Measurements from ENCODE around the gene SMIM5. TPM values are rescaled to one million over a fixed set of nuclear protein-coding genes. Genes with fewer than 3 reads are reported as not detected.

The SMIM5 gene
- total RNA-seq, 1 donor from 2014 or later: not detected

- Histone ChIP-seq H3K27me3 (no peaks in the 10 kb centered on the region), H3K36me3 (peaks cover 27 to 43% of the 10 kb centered on the region in 2 donors), H3K4me3 (no peak overlapping the region), H3K4me1 (no peaks in the 10 kb centered on the region), H3K9me3 (no peaks in the 10 kb centered on the region), H3K27ac (no peak overlapping the region)
- TF ChIP-seq CTCF (IDR thresholded peaks at IDR 0.05): no peak
- no peak for DNase-seq (ENCODE audit: low spot score in 2 of 2)
- intact Hi-C loops (cut with DNase I): no loop called here
These were observed 11.7 kb upstream of the SMIM5 start for GRCh38 chr17:75621489-75621888.

GRCh38 chr17:75622076-75622475, 11.2 kb upstream of the SMIM5 start:
- Histone ChIP-seq H3K9me3 (no peaks in the 10 kb centered on the region), H3K4me1 (no peaks in the 10 kb centered on the region), H3K4me3 (no peak overlapping the region), H3K27me3 (no peaks in the 10 kb centered on the region), H3K36me3 (peaks cover 31 to 45% of the 10 kb centered on the region in 2 donors), H3K27ac (no peak overlapping the region)
- intact Hi-C loops (cut with DNase I): no loop called here
- no peak for DNase-seq (ENCODE audit: low spot score in 2 of 2)
- TF ChIP-seq CTCF (IDR thresholded peaks at IDR 0.05): no peak

- H3K9me3 ChIP-seq: no peaks in the 10 kb centered on the region
- TF ChIP-seq CTCF (IDR thresholded peaks at IDR 0.05): no peak
- no peak overlapping the region for H3K4me3 ChIP-seq
- DNase-seq (ENCODE audit: low spot score in 2 of 2): no peak
- H3K27me3 ChIP-seq: no peaks in the 10 kb centered on the region
- H3K36me3 ChIP-seq: peaks cover 29 to 44% of the 10 kb centered on the region in 2 donors
- no peak overlapping the region for H3K27ac ChIP-seq
- intact Hi-C loops (cut with DNase I): no loop called here
- H3K4me1 ChIP-seq: no peaks in the 10 kb centered on the region
These were observed 10.4 kb upstream of the SMIM5 start for GRCh38 chr17:75622771-75623273.

GRCh38 chr17:75623386-75623785, 9.8 kb upstream of the SMIM5 start:
- no peak for DNase-seq (ENCODE audit: low spot score in 2 of 2)
- H3K4me1 ChIP-seq: no peaks in the 10 kb centered on the region
- no peak overlapping the region for H3K27ac ChIP-seq
- no peaks in the 10 kb centered on the region for H3K9me3 ChIP-seq
- no peak overlapping the region for H3K4me3 ChIP-seq
- H3K36me3 ChIP-seq: peaks cover 29 to 44% of the 10 kb centered on the region in 2 donors
- intact Hi-C loops (cut with DNase I): no loop called here
- TF ChIP-seq CTCF (IDR thresholded peaks at IDR 0.05): no peak
- H3K27me3 ChIP-seq: no peaks in the 10 kb centered on the region

- H3K36me3 ChIP-seq: peaks cover 29 to 37% of the 10 kb centered on the region in 2 donors
- no peaks in the 10 kb centered on the region for H3K4me1 ChIP-seq
- no peak overlapping the region for H3K4me3 ChIP-seq
- TF ChIP-seq CTCF (IDR thresholded peaks at IDR 0.05): no peak
- intact Hi-C loops (cut with DNase I): no loop called here
- H3K27ac ChIP-seq: no peak overlapping the region
- no peak for DNase-seq (ENCODE audit: low spot score in 2 of 2)
- H3K27me3 ChIP-seq: no peaks in the 10 kb centered on the region
- no peaks in the 10 kb centered on the region for H3K9me3 ChIP-seq
These were observed 9.2 kb upstream of the SMIM5 start for GRCh38 chr17:75624021-75624420.
